NT2/D1 (cell line): ENCODE data around the gene CPB2.

ENCODE experiments used
- SUZ12 ChIP-seq: IDR thresholded peaks from 2 replicates; pipeline ENCODE4 v1.6.1; 2011; ENCODE audit not compliant: insufficient read length, insufficient read depth; ENCODE audit errors: extremely low read depth
- YY1 ChIP-seq: IDR thresholded peaks from 2 replicates; pipeline ENCODE4 v1.6.1; 2011; ENCODE audit not compliant: insufficient read length, insufficient read depth
- ZNF274 ChIP-seq: IDR thresholded peaks from 2 replicates; pipeline ENCODE4 v1.6.1; 2011; ENCODE audit warnings: mild to moderate bottlenecking, low read depth, low read length

DNA sequence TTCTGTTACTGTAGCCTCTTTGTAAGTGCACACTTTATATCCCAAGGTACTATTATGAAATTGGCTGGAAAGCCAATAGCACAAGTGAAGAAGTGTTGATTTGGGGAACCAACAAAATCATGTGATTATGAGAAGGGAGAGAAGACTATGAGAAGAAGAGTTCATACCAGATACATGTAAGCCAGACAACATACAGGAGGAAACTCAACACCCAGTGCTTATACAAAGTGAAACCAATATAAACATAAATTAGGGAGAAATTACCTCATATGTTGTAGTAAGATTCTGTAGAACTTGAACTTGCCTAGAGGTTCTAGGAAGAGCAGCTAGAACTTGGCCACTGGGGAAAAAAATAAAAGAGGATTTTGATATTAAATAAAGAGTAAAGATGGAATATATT, 17.4 kb downstream of the CPB2 start:
- TF ChIP-seq ZNF274 (no peak), SUZ12 (no peak), YY1 (no peak)
